B cell (primary cell): ENCODE results near the gene SERGEF. TPM values are rescaled to one million over a fixed set of nuclear protein-coding genes. Genes with fewer than 3 reads are reported as not detected.

ENCODE experiments used
- ATAC-seq: fragments of 200-7000 bp; cut with Tn5 transposase; one replicate; pipeline ENCODE4 v1.10.0; 2021; ENCODE audit warnings: low read depth, mild to moderate bottlenecking, moderate number of reproducible peaks, moderate library complexity
- CTCF ChIA-PET: fragments of 350-600 bp; sonication (Branson Sonifier 250); formaldehyde crosslinking; loops from one replicate; lab custom pipeline; 2021; ENCODE audit warnings: antibody characterized with exemption, inconsistent platforms; lab: Charles Lee
- POLR2A ChIA-PET: fragments of 350-600 bp; sonication (Branson Sonifier 250); formaldehyde crosslinking; loops from one replicate; lab custom pipeline; 2021; ENCODE audit warnings: antibody characterized with exemption; lab: Charles Lee
- DNase-seq: peaks from one replicate; pipeline ENCODE4 v3.0.0; 2013
- H2AFZ ChIP-seq: 2 replicates; pipeline ENCODE4 v1.6.1; 2012; ENCODE audit warnings: mild to moderate bottlenecking, low read depth, low read length; ENCODE audit not compliant: insufficient read depth, poor library complexity, severe bottlenecking
- H3K27ac ChIP-seq, 2 donors: 1 replicate in 1 of 2; 2 replicates in 1 of 2; pipeline ENCODE4 v1.5.1; 2012 to 2013; ENCODE audit warnings: low read length in 2 of 2, mild to moderate bottlenecking in 2 of 2, moderate library complexity in 1 of 2
- H3K27me3 ChIP-seq, 4 experiments: fragments of 200-600 bp in 1 of 4; sonication (generic) in 1 of 4; replicated peaks in 1 of 4; 1 replicate in 2 of 4; 2 replicates in 2 of 4; pipeline versions ENCODE4 v1.6.1 to v1.7.0; 2013 to 2016; ENCODE audit warnings: low read length in 3 of 4, mild to moderate bottlenecking in 2 of 4, mixed read lengths in 1 of 4, moderate library complexity in 1 of 4; ENCODE audit not compliant: insufficient read depth in 4 of 4, control insufficient read depth in 3 of 4; ENCODE audit errors: control extremely low read depth in 1 of 4
- H3K36me3 ChIP-seq, 2 experiments: replicated peaks in 1 of 2; 1 replicate in 1 of 2; 2 replicates in 1 of 2; pipeline versions ENCODE4 v1.6.1 to v1.7.1; 2013; ENCODE audit warnings: low read length in 1 of 2; ENCODE audit not compliant: insufficient read depth in 2 of 2, control insufficient read depth in 1 of 2; ENCODE audit errors: control extremely low read depth in 1 of 2, extremely low read depth in 1 of 2
- H3K4me1 ChIP-seq, 2 donors: fragments of 200-600 bp in 1 of 2; sonication (generic) in 1 of 2; 1 replicate in 1 of 2; 2 replicates in 1 of 2; pipeline versions ENCODE4 v1.5.1 to v1.6.1; 2013 to 2017; ENCODE audit warnings: low read length in 2 of 2; ENCODE audit not compliant: control insufficient read depth in 2 of 2, insufficient read depth in 2 of 2
- H3K4me2 ChIP-seq: replicated peaks from 2 replicates; pipeline ENCODE3; 2012; ENCODE audit warnings: mild to moderate bottlenecking, low read depth, low read length; ENCODE audit not compliant: poor library complexity, severe bottlenecking
- H3K4me3 ChIP-seq, 5 experiments: fragments of 200-600 bp in 1 of 5; sonication (generic) in 1 of 5; 1 replicate in 3 of 5; 2 replicates in 2 of 5; pipeline versions ENCODE4 v1.5.1 to v1.7.0; 2011 to 2016; ENCODE audit warnings: low read length in 4 of 5, mild to moderate bottlenecking in 4 of 5, low read depth in 2 of 5, control low read depth in 1 of 5, moderate library complexity in 1 of 5; ENCODE audit not compliant: insufficient read depth in 1 of 5; ENCODE audit errors: control extremely low read depth in 1 of 5, extremely low read depth in 1 of 5
- H3K79me2 ChIP-seq: fragments of 200-600 bp; sonication (generic); one replicate; pipeline ENCODE4 v1.6.0; 2016; ENCODE audit warnings: low read length; ENCODE audit not compliant: control insufficient read depth, insufficient read depth
- H3K9ac ChIP-seq: fragments of 200-600 bp; sonication (generic); 2 replicates; pipeline ENCODE4 v1.6.1; 2017; ENCODE audit warnings: mild to moderate bottlenecking, low read length, moderate library complexity
- H3K9me3 ChIP-seq, 3 donors: one replicate each; pipeline versions ENCODE4 v1.6.1 to v1.7.1; 2013; ENCODE audit warnings: low read length in 2 of 3; ENCODE audit not compliant: control insufficient read depth in 2 of 3, insufficient read depth in 1 of 3; ENCODE audit errors: control extremely low read depth in 1 of 3
- H4K20me1 ChIP-seq: 2 replicates; pipeline ENCODE4 v1.6.0; 2012; ENCODE audit warnings: mild to moderate bottlenecking, low read length; ENCODE audit not compliant: insufficient read depth, control insufficient read depth, poor library complexity, severe bottlenecking
- H3K27ac Mint-ChIP-seq: one replicate; pipeline ENCODE4 v1.8.0; 2021; ENCODE audit warnings: mixed read lengths
- H3K27me3 Mint-ChIP-seq: one replicate; pipeline ENCODE4 v1.8.0; 2021; ENCODE audit warnings: mixed read lengths
- H3K4me1 Mint-ChIP-seq: one replicate; pipeline ENCODE4 v1.8.0; 2021; ENCODE audit warnings: mixed read lengths
- H3K4me3 Mint-ChIP-seq: one replicate; pipeline ENCODE4 v1.8.0; 2021; ENCODE audit warnings: mixed read lengths
- H3K9me3 Mint-ChIP-seq: one replicate; pipeline ENCODE4 v1.8.0; 2022; ENCODE audit warnings: mixed read lengths; ENCODE audit not compliant: insufficient read depth
- CTCF ChIP-seq: fragments of 200-600 bp; IDR thresholded peaks from one replicate; pipeline ENCODE4 v1.8.0; 2022; ENCODE audit warnings: antibody characterized with exemption, mild to moderate bottlenecking
- EZH2 ChIP-seq: IDR thresholded peaks from 2 replicates; pipeline ENCODE4 v1.6.1; 2012; ENCODE audit warnings: borderline replicate concordance, low read depth, mild to moderate bottlenecking, moderate library complexity, low read length; ENCODE audit not compliant: insufficient read depth, poor library complexity, severe bottlenecking
- WGBS: methylation state at CpG from one replicate; pipeline ENCODE4 v1.1.5; 2013; ENCODE audit warnings: missing lambda C conversion rate; ENCODE audit not compliant: insufficient coverage; 5-methylcytosine and 5-hydroxymethylcytosine counted together
- intact Hi-C: fragments of 100-400 bp; cut with micrococcal nuclease; formaldehyde crosslinking; loops from one replicate; pipeline ENCODE4 v1.10.0; 2022
- polyA plus RNA-seq: library from polyadenylated mRNA; depleted of rRNA; stranded (reverse); fragments of >200 nt; gene quantifications from 2 replicates; pipeline ENCODE4 v1.2.3, GENCODE V29; 2012
- total RNA-seq, 2 donors: library from RNA; stranded (reverse); fragments of 120-200 nt in 1 of 2; gene quantifications; 1 replicate in 1 of 2; 2 replicates in 1 of 2; pipeline versions ENCODE4 v1.2.3 to v1.2.4, GENCODE V29; 2013 to 2022

The SERGEF gene
- total and polyA plus RNA-seq, 2 donors (not counting 1 experiment from before 2014, with no cell fraction given) = 24.2 to 54.3 TPM

- H3K36me3 ChIP-seq = peaks cover 0 to 4% of the 10 kb centered on the region in 2 experiments
- ChIA-PET CTCF (no interaction called here), POLR2A (no interaction called here)
- no peak for DNase-seq
- no peak for TF ChIP-seq EZH2
- no peak for TF ChIP-seq CTCF
- H3K27ac Mint-ChIP-seq = no peak overlapping the region
- no peak for ATAC-seq
- no peak overlapping the region for H3K4me3 ChIP-seq
- no peak overlapping the region for H3K27ac ChIP-seq
- WGBS = 98% methylated on average over 27 of the region's 27 CpGs
- no peak overlapping the region for H3K9ac ChIP-seq
- H3K9me3 ChIP-seq = no peaks in the 10 kb centered on the region
- no peaks in the 10 kb centered on the region for H3K79me2 ChIP-seq
- intact Hi-C loops = no loop called here
- H3K4me3 Mint-ChIP-seq = no peak overlapping the region
- H3K27me3 ChIP-seq = no peaks in the 10 kb centered on the region
- H2AFZ ChIP-seq = no peak overlapping the region
- no peaks in the 10 kb centered on the region for H3K9me3 Mint-ChIP-seq
- H4K20me1 ChIP-seq = no peaks in the 10 kb centered on the region
- H3K27me3 Mint-ChIP-seq = no peaks in the 10 kb centered on the region
- H3K4me2 ChIP-seq = no peak overlapping the region
- no peaks in the 10 kb centered on the region for H3K4me1 ChIP-seq
- no peaks in the 10 kb centered on the region for H3K4me1 Mint-ChIP-seq
Measured at GRCh38 chr11:17883946-17884345, 128.9 kb downstream of the SERGEF start.

- Histone ChIP-seq H3K79me2 (no peaks in the 10 kb centered on the region), H3K27ac (no peak overlapping the region), H4K20me1 (no peaks in the 10 kb centered on the region), H3K27me3 (no peaks in the 10 kb centered on the region), H3K4me1 (no peaks in the 10 kb centered on the region), H3K9me3 (no peaks in the 10 kb centered on the region), H3K4me3 (no peak overlapping the region), H3K36me3 (peaks cover 0 to 4% of the 10 kb centered on the region in 2 experiments), H3K9ac (no peak overlapping the region), H2AFZ (no peak overlapping the region), H3K4me2 (no peak overlapping the region)
- 89% methylated on average over 1 of the region's 3 CpGs for WGBS
- Mint-ChIP-seq H3K27ac (no peak overlapping the region), H3K4me3 (no peak overlapping the region), H3K9me3 (no peaks in the 10 kb centered on the region), H3K4me1 (peaks cover 3% of the 10 kb centered on the region), H3K27me3 (no peaks in the 10 kb centered on the region)
- no peak for ATAC-seq
- intact Hi-C loops = no loop called here
- DNase-seq = no peak
- POLR2A ChIA-PET = no interaction called here
- TF ChIP-seq EZH2 (no peak), CTCF (no peak)
- CTCF ChIA-PET = interaction anchor here (1.3 kb wide), 1 partner anchor 152 kb away, joined by 3 read pairs; no protein-coding TSS in a partner anchor
Measured at GRCh38 chr11:17883057-17883456, 129.8 kb downstream of the SERGEF start.
